ENCODE data around the gene ADGRV1. TPM values are rescaled to one million over a fixed set of nuclear protein-coding genes. Genes with fewer than 3 reads are reported as not detected.

The ADGRV1 gene
- total RNA-seq, 1 experiment from 2014 or later, result 64.8 TPM

GRCh38 chr5:91127456-91128081 lies 569.0 kb downstream of the ADGRV1 start:
- Histone ChIP-seq H3K79me1 (ENCODE audit: insufficient read depth, low read depth, low read length, poor library complexity, severe bottlenecking) (no peaks in the 10 kb centered on the region), H2AFZ (ENCODE audit: low read length) (no peak overlapping the region), H3K14ac (ENCODE audit: insufficient read depth, low read length) (no peak overlapping the region), H2BK15ac (ENCODE audit: low read depth, low read length) (no peak overlapping the region), H3K9me3 (ENCODE audit: control insufficient read depth, low read depth, low read length) (no peaks in the 10 kb centered on the region), H3K4me2 (ENCODE audit: insufficient read depth, insufficient read length, low read length) (no peak overlapping the region), H3K23ac (ENCODE audit: insufficient read length, low read depth, low read length) (no peak overlapping the region), H2BK12ac (ENCODE audit: insufficient read length, low read depth, low read length) (no peak overlapping the region), H2AK5ac (ENCODE audit: insufficient read length, low read length) (no peak overlapping the region), H4K5ac (ENCODE audit: insufficient read length, low read depth, low read length) (no peak overlapping the region), H2BK120ac (ENCODE audit: low read depth, low read length, poor library complexity, severe bottlenecking) (no peak overlapping the region), H4K91ac (ENCODE audit: insufficient read length, low read depth, low read length) (no peak overlapping the region), H3K23me2 (ENCODE audit: insufficient read length, low read depth, low read length, poor library complexity, severe bottlenecking) (no peaks in the 10 kb centered on the region), H3T11ph (ENCODE audit: low read length) (no peak overlapping the region), H4K20me1 (ENCODE audit: control insufficient read depth, insufficient read depth, insufficient read length) (no peaks in the 10 kb centered on the region), H3K4me1 (ENCODE audit: insufficient read depth, low read length) (no peaks in the 10 kb centered on the region), H3K56ac (ENCODE audit: insufficient read length, low read depth, low read length) (no peak overlapping the region), H3K27me3 (ENCODE audit: insufficient read depth, low read length) (no peaks in the 10 kb centered on the region), H4K8ac (replicated peaks; ENCODE audit: insufficient read length, low read depth, low read length) (no peak overlapping the region), H3K79me2 (ENCODE audit: insufficient read depth, low read length) (no peaks in the 10 kb centered on the region), H3K18ac (ENCODE audit: insufficient read length, low read depth, low read length) (no peak overlapping the region), H3K27ac (ENCODE audit: insufficient read length, low read depth, low read length) (no peak overlapping the region), H3K4ac (ENCODE audit: low read depth, low read length) (no peak overlapping the region), H3K9ac (ENCODE audit: extremely low read depth, insufficient read length, low read length) (no peak overlapping the region), H2BK20ac (ENCODE audit: low read depth, low read length, poor library complexity, severe bottlenecking) (no peak overlapping the region), H2BK5ac (ENCODE audit: insufficient read length, low read length) (no peak overlapping the region)
- no peak for DNase-seq
- no CpG with 5 or more reads among the region's 1 CpG for WGBS (ENCODE audit: extremely low coverage, insufficient read length, low lambda C conversion rate)
- H3K27ac Mint-ChIP-seq, result peak overlapping the region in 1 of 3 experiments; percentile 37; a peak in 2 of 7 replicates
- TF ChIP-seq CTCF (conservative IDR thresholded peaks at IDR 0.05), result no peak
- H3K27me3 Mint-ChIP-seq (ENCODE audit: low read depth), result no peaks in the 10 kb centered on the region
- no peak overlapping the region for H3K4me3 Mint-ChIP-seq
- peaks cover 4 to 16% of the 10 kb centered on the region in 2 experiments for H3K4me1 Mint-ChIP-seq
- no peaks in the 10 kb centered on the region for H3K9me3 Mint-ChIP-seq
- H3K36me3 Mint-ChIP-seq (ENCODE audit: insufficient read depth in 1 of 3, low read depth in 3 of 3), result peaks cover 0 to 4% (median 0%) of the 10 kb centered on the region in 3 experiments; a peak in 2 of 7 replicates

Measured in H9 (cell line).